ENCODE results near the gene APPL1.

APPL1 gene, protein sequence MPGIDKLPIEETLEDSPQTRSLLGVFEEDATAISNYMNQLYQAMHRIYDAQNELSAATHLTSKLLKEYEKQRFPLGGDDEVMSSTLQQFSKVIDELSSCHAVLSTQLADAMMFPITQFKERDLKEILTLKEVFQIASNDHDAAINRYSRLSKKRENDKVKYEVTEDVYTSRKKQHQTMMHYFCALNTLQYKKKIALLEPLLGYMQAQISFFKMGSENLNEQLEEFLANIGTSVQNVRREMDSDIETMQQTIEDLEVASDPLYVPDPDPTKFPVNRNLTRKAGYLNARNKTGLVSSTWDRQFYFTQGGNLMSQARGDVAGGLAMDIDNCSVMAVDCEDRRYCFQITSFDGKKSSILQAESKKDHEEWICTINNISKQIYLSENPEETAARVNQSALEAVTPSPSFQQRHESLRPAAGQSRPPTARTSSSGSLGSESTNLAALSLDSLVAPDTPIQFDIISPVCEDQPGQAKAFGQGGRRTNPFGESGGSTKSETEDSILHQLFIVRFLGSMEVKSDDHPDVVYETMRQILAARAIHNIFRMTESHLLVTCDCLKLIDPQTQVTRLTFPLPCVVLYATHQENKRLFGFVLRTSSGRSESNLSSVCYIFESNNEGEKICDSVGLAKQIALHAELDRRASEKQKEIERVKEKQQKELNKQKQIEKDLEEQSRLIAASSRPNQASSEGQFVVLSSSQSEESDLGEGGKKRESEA

DNA sequence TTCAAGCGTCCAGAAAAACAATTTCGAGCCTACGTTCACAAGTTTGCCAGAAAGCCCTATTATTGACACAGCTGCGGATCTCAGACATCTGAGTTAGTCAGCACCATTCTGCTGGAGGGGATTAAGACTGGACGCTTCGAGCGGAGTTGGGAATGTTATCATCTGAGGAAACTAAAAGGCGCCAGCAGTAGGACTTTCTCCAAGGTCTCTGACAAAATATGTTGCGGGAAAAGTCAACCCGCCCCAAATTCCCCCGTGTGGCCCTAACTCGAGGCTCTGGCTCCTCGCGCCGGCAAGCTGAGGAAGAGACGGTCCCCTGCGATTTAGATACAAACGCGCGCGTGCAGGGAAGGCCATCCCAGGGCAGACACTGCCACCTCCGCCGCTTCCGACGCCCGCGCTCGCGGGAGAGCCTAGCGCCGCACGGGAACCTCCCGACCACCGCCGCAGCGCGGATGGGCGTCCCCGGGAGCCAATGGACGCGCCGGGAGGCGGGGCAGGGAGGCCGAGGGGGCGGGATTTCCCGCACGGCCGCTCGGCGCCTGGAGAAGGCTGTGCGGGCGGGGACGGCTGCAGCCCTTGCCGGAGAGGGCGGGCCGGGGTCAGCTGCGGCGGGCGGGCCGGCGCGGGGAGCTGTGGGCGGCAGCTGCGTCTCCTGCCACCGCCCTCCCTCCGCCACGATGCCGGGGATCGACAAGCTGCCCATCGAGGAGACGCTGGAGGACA, at the start of gene APPL1:
Gene APPL1, plus strand, starts transcription at position 526 of the 726 bp plus-strand sequence. Its CDS starts 155 bp downstream, at position 681.
- TF ChIP-seq, protein P1, sequence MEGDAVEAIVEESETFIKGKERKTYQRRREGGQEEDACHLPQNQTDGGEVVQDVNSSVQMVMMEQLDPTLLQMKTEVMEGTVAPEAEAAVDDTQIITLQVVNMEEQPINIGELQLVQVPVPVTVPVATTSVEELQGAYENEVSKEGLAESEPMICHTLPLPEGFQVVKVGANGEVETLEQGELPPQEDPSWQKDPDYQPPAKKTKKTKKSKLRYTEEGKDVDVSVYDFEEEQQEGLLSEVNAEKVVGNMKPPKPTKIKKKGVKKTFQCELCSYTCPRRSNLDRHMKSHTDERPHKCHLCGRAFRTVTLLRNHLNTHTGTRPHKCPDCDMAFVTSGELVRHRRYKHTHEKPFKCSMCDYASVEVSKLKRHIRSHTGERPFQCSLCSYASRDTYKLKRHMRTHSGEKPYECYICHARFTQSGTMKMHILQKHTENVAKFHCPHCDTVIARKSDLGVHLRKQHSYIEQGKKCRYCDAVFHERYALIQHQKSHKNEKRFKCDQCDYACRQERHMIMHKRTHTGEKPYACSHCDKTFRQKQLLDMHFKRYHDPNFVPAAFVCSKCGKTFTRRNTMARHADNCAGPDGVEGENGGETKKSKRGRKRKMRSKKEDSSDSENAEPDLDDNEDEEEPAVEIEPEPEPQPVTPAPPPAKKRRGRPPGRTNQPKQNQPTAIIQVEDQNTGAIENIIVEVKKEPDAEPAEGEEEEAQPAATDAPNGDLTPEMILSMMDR (IDR thresholded peaks at IDR 0.05; ENCODE audit: low read depth, low read length), result no peak
- TF ChIP-seq POLR2A (IDR thresholded peaks at IDR 0.05; ENCODE audit: extremely low read depth, insufficient read length), result peak; percentile 88
- TF ChIP-seq, protein P2, sequence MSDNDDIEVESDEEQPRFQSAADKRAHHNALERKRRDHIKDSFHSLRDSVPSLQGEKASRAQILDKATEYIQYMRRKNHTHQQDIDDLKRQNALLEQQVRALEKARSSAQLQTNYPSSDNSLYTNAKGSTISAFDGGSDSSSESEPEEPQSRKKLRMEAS (IDR thresholded peaks at IDR 0.05; ENCODE audit: low read depth, low read length), result peak; percentile 21
- H3K4me3 ChIP-seq (ENCODE audit: low read depth, low read length), result peak within 1 kb of the TSS; percentile 92
- DNase-seq (ENCODE audit: low read depth), result peak; percentile 94

DNA sequence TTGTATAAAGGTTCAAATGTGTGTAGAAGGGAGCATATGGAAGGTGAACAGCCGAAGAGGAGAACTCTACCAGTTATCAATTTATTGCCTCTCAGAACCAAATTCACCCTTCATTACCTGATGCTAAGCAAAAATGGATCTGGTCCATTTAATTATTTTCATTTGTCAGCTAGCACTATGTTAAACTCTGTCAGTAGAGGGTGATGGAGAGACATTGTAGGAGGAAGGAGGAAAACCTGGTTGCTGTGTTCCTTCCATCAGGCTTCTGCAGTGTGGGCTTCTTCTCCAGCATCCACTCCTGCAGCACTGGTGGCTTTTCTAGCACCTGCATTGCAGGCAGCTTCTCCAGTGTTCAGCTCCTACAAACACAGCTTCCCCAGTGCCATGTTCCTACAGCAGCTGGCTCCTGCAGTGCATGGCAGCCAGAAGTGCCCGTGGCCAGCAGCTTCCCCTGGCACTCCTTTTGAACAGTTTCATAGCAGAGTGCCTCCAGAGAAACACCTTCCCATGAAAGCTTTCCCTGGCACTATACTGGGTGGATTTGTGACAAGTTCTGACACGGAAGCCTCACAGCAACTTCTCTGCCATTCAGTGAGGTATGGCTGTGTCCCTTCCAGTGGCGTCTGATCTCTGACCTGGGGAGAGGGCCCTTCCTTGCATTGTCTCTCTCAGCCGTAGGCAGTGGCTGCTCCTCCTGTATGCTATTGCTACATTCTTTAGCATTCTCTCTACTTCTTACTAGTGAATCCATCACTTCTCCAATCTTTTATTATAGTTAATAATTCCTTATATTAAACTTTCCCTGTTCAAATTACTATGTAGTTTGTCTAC, 47.7 kb upstream of the APPL1 start:
- H3K4me3 ChIP-seq (ENCODE audit: low read depth, low read length), result no peak overlapping the region
- TF ChIP-seq POLR2A (IDR thresholded peaks at IDR 0.05; ENCODE audit: extremely low read depth, insufficient read length) (no peak), MYC (IDR thresholded peaks at IDR 0.05; ENCODE audit: low read depth, low read length) (no peak)
- TF ChIP-seq, protein P1 (IDR thresholded peaks at IDR 0.05; ENCODE audit: low read depth, low read length), result peak; percentile 29
- TF ChIP-seq, protein P2 (IDR thresholded peaks at IDR 0.05; ENCODE audit: low read depth, low read length), result no peak
- peak; percentile 44 for DNase-seq (ENCODE audit: low read depth)

DNA sequence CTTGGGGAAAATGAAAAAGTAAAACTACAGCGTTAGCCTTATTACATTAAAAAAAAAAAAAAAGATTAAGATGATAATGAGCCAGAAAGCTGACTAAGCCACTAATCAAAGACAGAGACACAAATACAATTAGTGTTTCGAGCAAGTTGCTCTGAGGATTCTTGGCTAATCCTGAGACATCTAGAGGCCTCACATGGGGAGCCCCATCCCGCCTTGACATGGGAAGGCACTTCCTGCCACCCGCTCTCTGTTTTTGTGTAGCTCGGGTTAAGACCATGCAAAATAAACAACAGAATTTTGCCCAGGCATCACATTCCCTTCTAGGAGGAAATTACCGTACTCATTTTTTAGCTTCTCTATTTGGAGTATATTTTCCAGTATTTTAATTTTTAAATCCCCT, 43.0 kb upstream of the APPL1 start:
- TF ChIP-seq, protein P2 (IDR thresholded peaks at IDR 0.05; ENCODE audit: low read depth, low read length), result no peak
- TF ChIP-seq POLR2A (IDR thresholded peaks at IDR 0.05; ENCODE audit: extremely low read depth, insufficient read length), result no peak
- no peak for TF ChIP-seq MYC (IDR thresholded peaks at IDR 0.05; ENCODE audit: low read depth, low read length)
- TF ChIP-seq, protein P1 (IDR thresholded peaks at IDR 0.05; ENCODE audit: low read depth, low read length), result no peak
- H3K4me3 ChIP-seq (ENCODE audit: low read depth, low read length), result no peak overlapping the region
- no peak for DNase-seq (ENCODE audit: low read depth)

DNA sequence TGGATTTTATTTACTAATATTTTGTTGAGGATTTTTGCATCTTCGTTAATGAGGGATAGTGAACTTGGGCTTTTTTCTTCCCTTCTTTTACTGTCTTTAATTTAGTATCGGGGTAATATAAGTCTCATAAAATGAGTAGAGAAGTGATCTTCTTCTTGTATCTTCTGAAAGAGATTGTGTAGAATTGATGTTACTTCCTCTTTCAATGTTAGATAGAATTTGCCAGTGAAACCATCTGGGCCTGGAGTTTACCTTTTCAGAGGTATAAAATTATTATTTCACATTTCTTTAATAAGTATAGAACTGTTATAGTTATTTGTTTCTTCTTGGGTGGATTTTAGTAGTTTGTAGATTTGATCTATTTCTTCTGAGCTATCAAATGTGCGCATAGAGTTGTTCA, 35.5 kb upstream of the APPL1 start:
- H3K4me3 ChIP-seq (ENCODE audit: low read depth, low read length), result no peak overlapping the region
- DNase-seq (ENCODE audit: low read depth), result no peak
- TF ChIP-seq, protein P1 (IDR thresholded peaks at IDR 0.05; ENCODE audit: low read depth, low read length), result no peak
- TF ChIP-seq MYC (IDR thresholded peaks at IDR 0.05; ENCODE audit: low read depth, low read length) (no peak), POLR2A (IDR thresholded peaks at IDR 0.05; ENCODE audit: extremely low read depth, insufficient read length) (no peak)
- TF ChIP-seq, protein P2 (IDR thresholded peaks at IDR 0.05; ENCODE audit: low read depth, low read length), result no peak

DNA sequence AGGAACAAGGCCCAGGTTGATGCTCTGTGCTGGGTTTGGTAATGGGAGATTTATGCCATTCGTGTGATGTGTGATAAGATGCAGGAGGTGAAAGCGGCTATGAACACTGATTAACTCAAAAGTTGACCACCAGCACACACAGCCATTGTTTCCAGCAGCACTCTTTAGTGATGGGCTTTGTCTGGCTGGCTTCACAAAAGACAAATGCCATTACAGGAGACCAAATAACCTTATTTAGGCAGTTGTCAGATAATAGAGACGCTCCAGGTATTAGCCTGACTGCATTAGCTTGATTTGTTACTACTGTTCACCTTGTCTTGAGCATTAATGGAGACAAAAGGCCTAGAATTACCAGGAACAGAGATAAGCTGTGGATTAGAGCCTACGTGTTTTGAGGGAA, 32.9 kb upstream of the APPL1 start:
- TF ChIP-seq, protein P2 (IDR thresholded peaks at IDR 0.05; ENCODE audit: low read depth, low read length), result no peak
- TF ChIP-seq, protein P1 (IDR thresholded peaks at IDR 0.05; ENCODE audit: low read depth, low read length), result no peak
- TF ChIP-seq POLR2A (IDR thresholded peaks at IDR 0.05; ENCODE audit: extremely low read depth, insufficient read length) (no peak), MYC (IDR thresholded peaks at IDR 0.05; ENCODE audit: low read depth, low read length) (no peak)
- no peak for DNase-seq (ENCODE audit: low read depth)
- no peak overlapping the region for H3K4me3 ChIP-seq (ENCODE audit: low read depth, low read length)

Data from NB4 (cell line).